Measurements from ENCODE around the gene TNIP3. TPM values are rescaled to one million over a fixed set of nuclear protein-coding genes. Genes with fewer than 3 reads are reported as not detected.
"Not testable (repeated sequence)": the region's sequence is repeated elsewhere in the genome, so short reads cannot be mapped to it uniquely, and the experiment has no call there.

Gene TNIP3
- total RNA-seq, result 0.47 TPM

- no peak for DNase-seq
These were observed at the start of gene TNIP3 for GRCh38 chr4:121164291-121164690. Gene TNIP3, minus strand, starts transcription at chr4:121164321. Its CDS starts 196 bp downstream, at chr4:121164125.

GRCh38 chr4:121212806-121213205 lies 48.7 kb upstream of the TNIP3 start:
- DNase-seq, result no peak

GRCh38 chr4:121209171-121209570 lies 45.0 kb upstream of the TNIP3 start:
- no peak for DNase-seq

- DNase-seq, result no peak
These were observed 44.3 kb upstream of the TNIP3 start for GRCh38 chr4:121208244-121209007.

- DNase-seq, result not testable (repeated sequence)
These were observed 41.7 kb upstream of the TNIP3 start for GRCh38 chr4:121205777-121206176.

- DNase-seq, result no peak
These were observed 36.8 kb upstream of the TNIP3 start for GRCh38 chr4:121200795-121201472.

GRCh38 chr4:121199742-121200561 lies 35.8 kb upstream of the TNIP3 start:
- DNase-seq, result no peak

- no peak for DNase-seq
These were observed 34.1 kb upstream of the TNIP3 start for GRCh38 chr4:121198251-121198650.

GRCh38 chr4:121195649-121196048 lies 31.5 kb upstream of the TNIP3 start:
- DNase-seq, result no peak

GRCh38 chr4:121192480-121192879 lies 28.4 kb upstream of the TNIP3 start:
- DNase-seq, result no peak

- DNase-seq, result no peak
These were observed 27.9 kb upstream of the TNIP3 start for GRCh38 chr4:121192013-121192412.

- no peak for DNase-seq
These were observed 27.2 kb upstream of the TNIP3 start for GRCh38 chr4:121191361-121191760.

- DNase-seq, result no peak
These were observed 26.3 kb upstream of the TNIP3 start for GRCh38 chr4:121190389-121190788.

- DNase-seq, result no peak
These were observed 25.4 kb upstream of the TNIP3 start for GRCh38 chr4:121189326-121190215.

GRCh38 chr4:121187206-121187605 lies 23.1 kb upstream of the TNIP3 start:
- no peak for DNase-seq

GRCh38 chr4:121185960-121186359 lies 21.8 kb upstream of the TNIP3 start:
- DNase-seq, result peak; percentile 24

- no peak for DNase-seq
These were observed 19.9 kb upstream of the TNIP3 start for GRCh38 chr4:121183989-121184388.

- DNase-seq, result no peak
These were observed 19.2 kb upstream of the TNIP3 start for GRCh38 chr4:121183361-121183760.

GRCh38 chr4:121182296-121182695 lies 18.2 kb upstream of the TNIP3 start:
- no peak for DNase-seq

GRCh38 chr4:121181493-121181892 lies 17.4 kb upstream of the TNIP3 start:
- DNase-seq, result no peak

- no peak for DNase-seq
These were observed 16.4 kb upstream of the TNIP3 start for GRCh38 chr4:121180558-121180957.

Data from occipital lobe (tissue), 2 donors.